Endothelial cell of umbilical vein (primary cell): ENCODE measurements around the gene SORCS2.

Experiments
- CTCF ChIP-seq, 2 donors: IDR thresholded peaks; 1 replicate in 1 of 2; 2 replicates in 1 of 2; pipeline ENCODE4 v1.5.1; 2011; ENCODE audit warnings: low read length in 2 of 2, mild to moderate bottlenecking in 2 of 2, moderate library complexity in 2 of 2, control low read depth in 1 of 2, inconsistent platforms in 1 of 2, low read depth in 1 of 2; ENCODE audit not compliant: insufficient read depth in 1 of 2; ENCODE audit errors: extremely low read depth in 1 of 2
- MAX ChIP-seq: IDR thresholded peaks from 2 replicates; pipeline ENCODE4 v1.6.1; 2011; ENCODE audit not compliant: insufficient read depth, insufficient read length

- TF ChIP-seq MAX (no peak), CTCF (IDR thresholded peaks at IDR 0.05; ENCODE audit: extremely low read depth in 1 of 2, insufficient read depth in 1 of 2, low read depth in 1 of 2, low read length in 2 of 2) (no peak)
These were observed 274.6 kb downstream of the SORCS2 start for GRCh38 chr4:7466904-7467303.
